ENCODE measurements around the gene KCNK15.
"Not testable (repeated sequence)": the region's sequence is repeated elsewhere in the genome, so short reads cannot be mapped to it uniquely, and the experiment has no call there.

The KCNK15 gene

GRCh38 chr20:44745598-44746366 lies at the start of gene KCNK15:
Gene KCNK15, plus strand, starts transcription at chr20:44745865. Its CDS starts 46 bp downstream, at chr20:44745911.
- no peak for DNase-seq (ENCODE audit: low spot score)

DNA sequence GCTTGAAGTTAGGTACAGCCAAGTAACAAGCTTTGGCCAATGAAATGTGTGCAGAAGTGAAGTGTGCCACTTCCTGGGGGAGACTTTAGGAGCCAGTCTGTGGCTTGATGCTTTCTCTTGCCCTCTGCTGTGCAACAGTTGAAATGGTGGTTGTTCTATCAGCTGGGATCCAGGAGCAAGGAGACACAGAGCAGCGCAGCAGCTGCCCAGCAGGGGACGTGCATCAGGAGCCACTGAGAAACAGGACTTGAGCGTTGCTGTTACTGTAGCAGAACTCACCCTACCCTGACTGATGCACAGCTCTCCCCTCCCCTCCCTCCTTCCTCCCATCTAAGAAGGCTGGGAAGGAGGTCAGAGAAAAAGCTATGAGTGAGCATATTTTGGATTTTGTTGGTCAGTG lies 49.4 kb upstream of the KCNK15 start:
- no peak for DNase-seq (ENCODE audit: low spot score)

- not testable (repeated sequence) for DNase-seq (ENCODE audit: low spot score)
Measured at GRCh38 chr20:44697041-44697440, 48.6 kb upstream of the KCNK15 start.

DNA sequence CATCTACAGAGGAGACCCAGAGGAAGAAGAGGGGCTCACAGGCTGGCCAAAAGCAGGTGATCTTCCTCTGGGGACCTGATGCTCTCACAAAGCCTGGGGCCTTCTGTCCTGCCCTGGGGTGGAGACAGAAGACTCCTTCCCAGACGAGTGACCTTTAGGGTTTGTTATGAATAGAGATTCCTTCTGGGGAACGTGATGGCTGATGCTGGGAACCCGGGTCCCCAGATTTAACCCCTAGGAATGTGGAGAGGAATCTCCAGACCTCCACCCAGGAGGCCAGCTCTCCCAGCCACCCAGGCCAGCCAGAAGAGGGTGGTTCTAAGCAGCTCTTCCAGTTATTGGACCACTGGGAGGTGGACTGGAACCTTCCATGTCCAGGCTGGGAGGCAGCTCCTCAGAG lies 47.3 kb upstream of the KCNK15 start:
- DNase-seq (ENCODE audit: low spot score): no peak

DNA sequence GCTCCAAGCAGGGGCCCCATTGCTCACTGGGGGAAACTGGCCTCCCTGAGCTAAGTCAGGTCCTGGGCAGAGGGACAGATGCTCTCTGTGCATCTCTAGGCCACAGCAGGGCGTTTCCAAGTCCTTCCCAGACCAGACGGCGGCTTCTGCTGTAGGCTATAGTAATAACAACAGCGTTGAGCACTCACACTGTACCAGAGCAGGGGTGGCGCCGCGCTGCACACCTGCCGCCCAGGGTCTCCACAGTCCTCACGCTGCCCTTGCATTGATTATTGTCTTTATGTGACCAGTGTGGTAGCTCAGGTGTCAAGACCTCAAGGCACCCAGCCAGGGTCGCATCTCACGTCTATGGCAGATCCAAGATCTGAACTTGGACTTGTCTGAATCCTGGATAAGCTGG lies 45.4 kb upstream of the KCNK15 start:
- DNase-seq (ENCODE audit: low spot score): no peak

DNA sequence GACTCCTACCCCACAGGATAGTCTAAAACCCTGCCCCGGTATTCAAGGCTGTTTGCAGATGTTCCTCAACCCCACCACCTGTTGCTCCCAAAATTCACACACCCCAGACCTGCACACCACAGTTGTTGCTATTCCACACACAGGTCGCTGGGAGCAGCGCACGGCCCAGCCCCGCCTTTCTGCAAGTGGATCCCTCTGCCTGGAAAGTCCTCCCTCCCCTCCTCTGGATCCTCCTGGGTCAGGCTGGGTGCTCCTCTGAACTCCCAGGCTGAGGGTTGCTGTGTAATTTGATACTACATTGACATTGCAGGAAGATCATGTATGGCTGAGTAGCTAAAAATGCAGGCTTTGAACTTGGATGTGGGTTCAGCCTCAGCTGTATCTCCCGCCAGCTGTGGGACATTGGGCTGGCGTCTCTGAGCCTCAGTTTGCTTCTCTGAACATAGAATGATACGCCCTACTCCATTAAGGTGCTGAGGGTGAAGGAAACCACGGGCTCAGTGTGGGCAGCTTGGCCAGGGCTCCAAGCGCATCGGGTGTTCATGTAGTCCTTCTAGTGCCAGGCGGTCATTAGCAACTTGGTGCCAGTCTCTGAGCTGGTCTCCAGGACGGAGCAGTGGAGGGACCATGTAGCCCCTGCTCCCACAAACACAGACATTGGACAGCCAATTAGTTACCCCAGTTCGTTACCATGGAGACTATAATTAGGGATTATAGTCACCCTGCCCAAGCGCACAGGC lies 44.4 kb upstream of the KCNK15 start:
- DNase-seq (ENCODE audit: low spot score): no peak

DNA sequence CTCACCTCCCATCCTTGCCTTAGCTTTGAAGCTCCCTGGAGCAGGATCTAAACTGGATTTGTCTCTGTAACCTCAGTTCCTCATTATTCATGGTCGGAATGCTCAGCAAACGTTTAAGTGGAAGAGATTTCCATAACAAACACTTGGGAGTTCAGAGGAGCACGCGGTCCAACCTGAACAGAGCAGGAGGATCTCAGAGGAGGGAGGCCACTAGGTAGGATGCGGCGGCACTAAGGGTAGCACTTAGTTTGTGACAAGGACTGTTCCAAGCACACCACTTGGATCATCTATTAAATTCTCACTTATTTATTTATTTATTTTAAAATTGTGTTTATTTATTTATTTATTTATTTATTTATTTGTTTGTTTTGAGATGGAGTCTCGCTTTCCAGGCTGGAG lies 43.8 kb upstream of the KCNK15 start:
- no peak for DNase-seq (ENCODE audit: low spot score)

GRCh38 chr20:44702776-44703175 lies 42.9 kb upstream of the KCNK15 start:
- peak; percentile 93 for DNase-seq (ENCODE audit: low spot score)

DNA sequence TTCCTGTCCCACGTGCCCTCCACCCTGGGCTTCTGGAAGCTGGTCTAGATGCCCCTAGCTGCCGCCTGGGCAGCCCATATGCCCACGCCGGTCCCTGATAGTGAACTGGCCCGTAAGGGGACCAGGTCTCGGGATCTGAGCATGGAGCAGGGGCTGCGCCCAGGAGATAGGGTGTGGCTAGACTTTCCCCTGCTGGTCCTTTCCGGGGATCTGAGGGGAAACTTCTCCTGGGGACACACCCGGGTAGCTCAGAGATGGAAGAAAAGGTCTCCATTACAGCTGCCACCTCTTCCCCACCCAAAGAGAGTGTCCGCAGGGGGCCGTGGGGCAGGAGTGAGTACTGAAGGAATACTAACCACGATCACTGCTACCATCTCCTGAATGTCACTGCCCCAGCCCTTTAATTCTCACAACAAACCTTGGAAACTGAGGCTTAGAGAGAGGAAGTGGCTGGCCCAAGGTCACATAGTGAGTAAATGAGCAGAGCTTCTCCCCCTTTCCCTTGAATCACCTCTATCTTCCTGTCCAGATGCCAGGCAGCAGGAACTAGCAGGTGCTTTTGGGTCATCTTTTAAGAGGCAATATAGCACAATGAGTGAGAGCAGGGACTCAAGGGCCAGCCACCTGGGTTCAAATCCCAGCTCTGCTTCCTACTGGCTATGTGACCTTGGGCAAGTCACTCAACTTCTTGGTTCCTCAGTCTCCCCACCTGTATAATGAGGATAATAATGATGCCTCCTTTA lies 42.3 kb upstream of the KCNK15 start:
- no peak for DNase-seq (ENCODE audit: low spot score)

DNA sequence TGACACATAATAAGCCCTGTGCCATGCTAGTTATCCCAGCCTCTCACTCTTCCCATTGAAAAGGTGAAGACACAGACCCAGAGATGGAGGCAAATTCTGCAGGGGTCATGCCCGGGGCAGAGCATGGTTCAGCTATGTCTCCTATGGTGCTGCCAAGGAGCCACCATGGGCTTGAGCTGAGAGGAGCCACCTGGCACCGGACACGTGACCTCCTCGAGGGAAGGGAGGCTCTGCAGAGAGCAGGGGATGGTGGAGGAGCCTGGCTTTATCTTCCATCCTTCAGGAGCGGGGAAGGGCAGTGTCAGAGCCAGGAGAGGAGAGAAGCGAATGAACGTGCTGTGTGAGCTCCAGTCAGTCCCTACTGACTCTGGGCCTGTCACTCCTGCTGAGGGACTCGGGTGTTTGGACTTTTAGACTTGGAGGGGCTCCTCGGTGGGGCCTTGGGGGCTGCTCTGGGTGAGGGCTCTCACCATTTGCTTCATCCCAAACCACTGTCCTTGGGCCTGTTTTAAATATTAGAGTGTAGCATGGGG lies 41.6 kb upstream of the KCNK15 start:
- DNase-seq (ENCODE audit: low spot score): no peak

DNA sequence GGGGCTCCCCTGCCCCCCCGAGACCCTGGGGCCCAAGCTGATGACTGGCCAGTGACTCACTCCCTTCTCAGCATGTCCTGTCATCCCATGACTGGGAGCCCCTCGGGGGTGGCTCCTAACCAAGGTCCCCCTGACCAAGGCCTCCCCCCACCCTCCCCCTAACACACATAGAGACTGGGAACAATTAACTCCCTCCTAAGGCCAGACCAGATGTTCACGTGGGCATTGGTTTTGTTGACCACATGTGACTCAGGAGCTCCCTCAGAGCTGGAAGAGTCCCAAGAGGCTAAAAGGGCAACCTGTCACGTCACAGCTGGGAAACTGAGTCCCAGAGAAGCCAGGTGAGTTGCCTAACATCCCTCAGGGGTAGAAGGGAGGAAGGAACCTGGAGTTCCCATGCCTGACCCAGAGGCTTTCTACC lies 41.1 kb upstream of the KCNK15 start:
- DNase-seq (ENCODE audit: low spot score): no peak

DNA sequence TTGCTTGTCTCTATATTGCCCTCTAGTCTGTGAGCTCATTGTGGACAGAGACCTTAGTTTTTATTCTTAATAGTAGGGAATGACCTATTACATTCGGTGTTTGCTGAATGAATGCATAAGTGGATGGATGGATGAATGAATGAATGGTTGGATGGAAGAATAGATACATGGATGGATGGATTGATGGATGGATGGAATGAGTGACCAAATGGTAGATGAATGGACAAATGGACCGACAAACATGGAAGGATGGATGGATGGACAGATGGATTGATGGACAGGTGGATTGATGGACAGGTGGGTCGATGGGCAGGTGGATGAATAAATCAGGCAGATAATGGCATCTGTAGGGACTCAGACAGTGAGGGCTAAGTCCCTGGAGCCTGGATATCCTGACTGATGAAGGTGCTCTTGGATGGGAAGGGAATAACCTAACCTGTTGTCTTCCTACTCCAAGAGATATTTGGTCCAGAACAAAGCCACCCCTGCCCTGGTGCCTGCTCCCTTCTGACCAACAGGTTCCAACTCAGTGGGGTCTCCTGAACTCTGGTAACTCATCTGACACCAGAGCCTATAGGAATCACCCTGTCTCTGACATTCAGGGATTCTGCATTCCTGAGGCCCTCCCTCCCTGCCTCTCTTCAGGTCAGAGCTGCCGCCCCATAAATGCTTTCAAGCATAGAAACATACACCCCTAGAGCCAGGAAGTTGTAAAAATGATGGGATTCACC lies 40.1 kb upstream of the KCNK15 start:
- DNase-seq (ENCODE audit: low spot score): no peak

DNA sequence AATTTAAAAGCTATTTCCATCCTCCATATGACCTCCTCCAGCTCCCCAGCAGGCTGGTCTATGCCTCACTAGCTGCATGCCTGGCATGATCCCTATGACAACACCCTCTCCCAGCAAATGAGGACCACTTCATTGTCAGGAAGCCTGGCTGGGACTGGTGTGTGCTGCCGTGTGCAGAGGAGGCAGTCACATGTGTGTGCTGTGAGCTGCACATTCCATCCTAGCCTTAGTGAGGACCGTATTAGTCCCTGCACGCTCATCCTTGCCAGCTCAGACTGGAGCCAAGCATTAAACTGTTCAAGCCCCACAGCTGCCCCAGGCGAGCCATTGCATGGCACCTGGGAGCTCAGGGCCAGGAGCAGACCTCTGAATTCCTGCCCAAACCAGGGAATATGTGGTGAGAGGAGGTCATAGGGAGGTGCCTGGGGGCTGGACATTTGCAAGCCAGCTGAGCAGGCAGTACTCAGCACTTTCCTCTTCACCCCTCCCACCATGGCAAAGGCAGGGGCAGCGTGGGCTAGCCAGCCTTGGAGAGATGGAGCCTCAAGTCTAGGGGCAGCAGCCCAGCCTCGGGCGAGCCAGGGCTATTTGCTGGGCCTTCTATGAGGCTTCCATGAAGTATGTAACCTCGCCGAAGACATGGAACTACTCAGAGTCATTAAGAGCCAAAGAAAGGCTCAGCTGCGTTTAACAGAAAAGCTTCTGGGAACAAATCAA lies 39.2 kb upstream of the KCNK15 start:
- DNase-seq (ENCODE audit: low spot score): no peak

GRCh38 chr20:44707018-44707579 lies 38.6 kb upstream of the KCNK15 start:
- DNase-seq (ENCODE audit: low spot score): no peak

- no peak for DNase-seq (ENCODE audit: low spot score)
Measured at GRCh38 chr20:44709380-44709779, 36.3 kb upstream of the KCNK15 start.

DNA sequence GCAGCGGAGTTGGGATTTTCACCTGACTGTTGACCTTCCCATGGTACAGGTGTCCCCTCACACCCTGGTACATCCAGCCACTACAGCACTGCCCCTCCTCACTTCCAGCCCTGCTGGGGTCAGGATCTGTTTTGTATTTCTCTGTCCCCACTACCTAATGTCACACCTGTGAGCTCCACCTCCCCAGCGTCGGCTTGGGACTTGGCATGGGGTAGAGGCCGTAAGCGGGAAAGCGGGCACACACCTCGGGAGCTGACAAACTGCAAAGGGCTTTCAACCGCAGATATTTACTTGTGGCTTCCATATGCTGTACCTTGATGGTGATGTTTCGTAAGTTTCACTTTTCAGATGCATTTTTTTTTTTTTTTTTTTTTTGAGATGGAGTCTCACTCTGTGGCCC lies 35.9 kb upstream of the KCNK15 start:
- DNase-seq (ENCODE audit: low spot score): no peak

GRCh38 chr20:44711237-44711636 lies 34.4 kb upstream of the KCNK15 start:
- no peak for DNase-seq (ENCODE audit: low spot score)

DNA sequence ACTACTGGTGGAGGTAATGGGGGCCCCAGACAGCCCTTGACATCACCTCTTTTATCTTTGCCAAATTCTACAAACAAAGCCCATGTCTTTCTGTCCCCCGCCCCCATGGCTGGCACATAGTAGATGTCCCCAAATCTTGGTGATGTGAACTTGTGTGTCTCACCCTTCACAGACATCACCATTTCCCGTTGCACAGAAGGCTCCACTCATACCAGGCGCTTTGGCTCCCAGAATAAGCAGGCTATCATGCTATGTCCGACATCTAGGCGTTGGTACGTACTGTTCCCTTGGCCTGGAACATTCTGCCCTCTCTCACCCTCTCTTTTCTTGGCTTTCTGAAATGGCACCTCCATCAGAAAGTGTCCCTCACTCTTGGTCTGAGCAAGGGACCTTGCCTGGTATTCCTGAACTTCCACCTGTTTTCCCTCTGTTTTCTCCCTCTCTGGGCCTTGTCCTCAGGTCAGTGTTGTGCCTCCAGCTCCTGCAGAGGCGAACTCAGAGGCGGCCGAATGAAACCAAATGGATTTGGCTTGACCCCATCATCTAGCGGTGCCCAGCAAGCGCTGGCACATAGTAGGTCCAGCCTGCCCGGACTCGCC lies 31.5 kb upstream of the KCNK15 start:
- DNase-seq (ENCODE audit: low spot score): no peak

DNA sequence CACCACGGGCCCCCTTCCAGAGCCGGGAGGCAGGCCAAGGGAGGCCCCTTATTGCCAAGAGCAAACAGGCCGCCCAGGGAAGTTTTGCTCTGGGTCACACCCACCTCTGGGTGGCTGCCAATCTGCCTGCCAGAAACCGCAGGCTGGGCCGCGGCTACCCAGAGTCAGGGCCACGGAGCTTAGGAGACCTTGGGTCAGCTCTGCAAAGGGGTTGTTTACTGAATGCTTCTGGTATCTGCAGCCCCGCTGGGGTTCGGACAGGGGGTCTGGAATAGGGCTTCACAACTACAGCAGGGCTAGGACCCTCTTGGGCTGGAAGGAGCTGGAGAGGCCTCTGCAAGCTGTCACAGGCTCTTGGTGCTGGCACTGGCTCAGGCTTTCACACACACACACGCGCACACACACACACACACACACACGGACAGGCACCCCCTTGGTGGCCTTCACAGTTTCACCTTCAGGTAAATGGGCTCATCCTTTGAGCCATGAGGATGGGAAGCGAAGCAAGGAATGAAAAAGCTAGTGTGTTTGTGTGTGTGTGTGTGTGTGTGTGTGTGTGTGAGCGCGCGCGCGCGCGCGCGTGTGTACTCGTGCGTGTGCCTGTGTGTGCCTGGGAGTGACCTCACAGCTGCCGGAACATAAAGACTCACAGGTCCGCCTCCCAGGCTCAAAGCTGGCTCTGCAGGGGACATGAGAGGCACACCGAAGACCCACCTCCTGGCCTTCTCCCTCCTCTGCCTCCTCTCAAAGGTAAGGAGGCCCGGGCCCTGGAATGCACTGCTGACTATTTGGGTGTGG lies 30.8 kb upstream of the KCNK15 start, which contains the start of gene CCN5:
Gene CCN5, plus strand, starts transcription at position 669 of the 798 bp plus-strand sequence. Its CDS starts 22 bp downstream, at position 691.
- DNase-seq (ENCODE audit: low spot score): peak; percentile 75

Data from globus pallidus (tissue), 1 donor.